Left kidney (tissue), 2 donors: ENCODE data around the gene MXRA8. TPM values are rescaled to one million over a fixed set of nuclear protein-coding genes. Genes with fewer than 3 reads are reported as not detected.
"Not testable (repeated sequence)": the region's sequence is repeated elsewhere in the genome, so short reads cannot be mapped to it uniquely, and the experiment has no call there.

Source experiments
- DNase-seq: peaks from one replicate; pipeline ENCODE4 v3.0.0-alpha.2; 2013
- polyA plus RNA-seq: library from polyadenylated mRNA; unstranded; fragments of 120-200 nt; gene quantifications from one replicate; pipeline ENCODE4 v1.2.1, GENCODE V29; 2013; ENCODE audit not compliant: insufficient read length

MXRA8 gene
- polyA plus RNA-seq, 1 donor = 147 TPM

GRCh38 chr1:1395166-1395565, 36.8 kb upstream of the MXRA8 start:
- DNase-seq = no peak

DNA sequence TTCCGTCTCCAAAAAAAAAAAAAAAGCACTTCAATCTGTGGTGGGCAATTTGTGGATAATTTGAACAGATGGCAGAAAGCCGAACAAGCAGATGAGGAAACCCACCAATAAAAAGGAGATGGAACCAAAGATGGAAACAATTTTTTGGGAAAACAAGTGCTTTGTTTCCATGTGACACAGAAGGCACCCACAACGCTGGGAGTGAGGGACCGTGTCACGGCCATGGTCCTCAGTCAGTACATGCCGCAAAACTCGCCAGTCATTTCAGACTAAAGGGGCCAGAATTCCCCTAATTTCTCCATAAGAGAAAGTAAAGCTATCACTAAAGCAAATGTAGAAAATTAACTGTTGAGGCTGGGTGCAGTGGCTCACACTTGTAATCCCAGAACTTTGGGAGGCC, 35.8 kb upstream of the MXRA8 start:
- no peak for DNase-seq

DNA sequence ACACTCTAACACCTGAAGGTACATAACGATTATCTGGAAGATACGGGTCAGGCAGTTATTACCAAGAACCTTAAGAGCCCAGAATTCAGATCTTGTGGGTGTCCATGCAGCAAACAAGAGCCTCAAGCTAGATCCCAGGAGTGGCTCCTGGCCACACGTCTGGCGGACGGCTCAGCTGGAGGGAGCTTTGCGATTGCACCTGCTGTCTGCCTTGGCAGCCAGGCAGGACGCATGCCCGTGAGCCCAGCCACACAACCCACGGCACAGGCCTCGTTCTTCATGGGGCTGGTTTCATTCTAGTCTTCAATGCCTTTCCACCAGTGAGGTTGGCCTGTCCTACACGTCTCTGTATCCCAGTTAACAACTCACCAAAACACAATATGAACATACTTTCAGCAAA, 35.1 kb upstream of the MXRA8 start:
- DNase-seq = no peak

- no peak for DNase-seq
Measured at GRCh38 chr1:1393014-1393413, 34.7 kb upstream of the MXRA8 start.

DNA sequence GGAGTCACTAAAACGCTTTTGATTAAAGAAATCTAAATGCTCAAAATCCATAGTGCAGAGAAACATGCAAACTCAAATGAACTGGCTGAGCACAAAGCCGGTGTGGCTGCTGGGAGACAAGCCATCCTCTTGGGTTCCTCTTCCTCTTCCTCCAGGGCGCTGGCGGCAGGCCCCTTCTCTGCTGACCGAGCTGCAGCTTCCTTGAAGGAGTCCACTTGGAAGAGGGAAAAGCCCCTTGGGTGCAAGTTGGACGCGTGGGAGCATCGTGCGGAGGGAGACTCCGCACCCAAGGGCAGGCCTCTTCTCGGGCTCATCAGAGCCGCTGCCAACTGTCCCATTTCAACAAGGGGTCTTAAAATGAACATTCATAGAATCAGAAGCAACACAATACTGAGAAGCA, 32.9 kb upstream of the MXRA8 start:
- no peak for DNase-seq

GRCh38 chr1:1390675-1391074, 32.3 kb upstream of the MXRA8 start:
- DNase-seq = no peak

- DNase-seq = no peak
Measured at GRCh38 chr1:1388078-1388472, 29.7 kb upstream of the MXRA8 start.

- no peak for DNase-seq
Measured at GRCh38 chr1:1387098-1388077, 29.0 kb upstream of the MXRA8 start.

DNA sequence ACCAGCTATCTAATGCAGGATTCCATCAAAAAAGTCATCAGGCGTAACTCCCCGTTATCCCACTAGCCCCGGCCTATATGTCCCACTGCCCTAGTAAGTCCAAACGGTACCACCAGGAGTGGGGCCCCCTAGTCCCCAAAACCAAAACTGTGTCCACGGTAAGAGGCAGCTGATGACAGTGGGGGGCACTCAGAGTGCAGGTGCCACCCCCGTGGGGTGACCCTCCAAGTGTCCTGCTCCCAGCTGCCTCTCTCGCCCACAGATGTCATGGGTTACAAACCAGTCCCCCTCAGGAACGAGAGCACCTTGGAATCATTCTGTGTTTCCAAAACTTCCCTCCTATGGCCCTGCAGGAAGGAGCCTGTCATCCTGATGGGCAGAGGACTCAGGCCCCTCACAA, 27.6 kb upstream of the MXRA8 start:
- DNase-seq = no peak

- DNase-seq = not testable (repeated sequence)
Measured at GRCh38 chr1:1385339-1385738, 27.0 kb upstream of the MXRA8 start.

DNA sequence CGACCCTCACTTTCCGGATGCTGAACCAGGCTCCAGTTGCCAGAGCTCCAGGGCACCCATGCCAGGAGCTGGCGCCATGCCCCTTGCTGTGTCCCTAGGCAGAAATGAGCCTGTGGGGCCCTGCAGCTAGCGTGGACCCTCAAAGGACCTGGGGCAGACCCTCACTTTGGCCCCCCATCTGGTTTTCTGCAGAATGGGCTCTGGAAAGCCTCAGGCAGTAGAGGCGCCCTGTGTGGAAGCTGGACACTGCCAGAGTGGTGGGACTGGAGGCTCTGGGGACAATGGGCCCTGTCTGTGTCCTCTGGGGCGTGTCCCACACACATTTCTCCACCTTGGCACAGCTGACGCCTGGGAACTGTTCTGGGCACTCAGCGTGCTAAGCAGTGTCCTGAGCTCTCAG, 22.9 kb upstream of the MXRA8 start:
- no peak for DNase-seq

- no peak for DNase-seq
Measured at GRCh38 chr1:1380860-1381259, 22.5 kb upstream of the MXRA8 start.

DNA sequence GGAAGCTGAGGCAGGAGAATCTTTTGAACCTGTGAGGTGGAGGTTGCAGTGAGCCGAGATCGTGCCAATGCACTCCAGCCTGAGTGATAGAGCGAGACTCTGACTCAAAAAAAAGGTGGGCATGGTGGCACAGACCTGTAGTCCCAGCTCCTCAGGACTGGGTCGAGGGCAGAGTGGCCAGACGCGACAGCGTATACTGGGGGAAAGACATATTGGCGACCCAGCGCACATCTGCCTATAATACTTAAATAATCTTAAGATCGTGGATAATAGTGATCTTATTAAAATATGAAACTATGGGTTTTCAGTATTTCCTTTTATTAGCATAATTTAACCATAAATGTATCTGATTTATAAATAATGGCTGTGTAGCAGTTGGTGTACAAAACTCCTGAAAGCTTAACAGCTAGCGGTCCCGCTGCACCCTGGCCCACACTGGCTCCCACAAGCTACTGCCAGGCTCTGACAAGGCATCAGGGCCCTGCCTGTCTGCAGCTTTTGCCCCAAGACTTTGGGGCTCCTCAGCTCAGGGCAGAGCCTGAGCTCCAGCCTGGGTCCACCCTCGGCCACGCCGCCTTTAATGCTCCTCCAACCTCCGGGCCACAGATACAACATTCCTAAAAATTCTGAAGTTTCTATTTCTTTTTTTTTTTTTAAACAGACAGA, 19.3 kb upstream of the MXRA8 start:
- no peak for DNase-seq

DNA sequence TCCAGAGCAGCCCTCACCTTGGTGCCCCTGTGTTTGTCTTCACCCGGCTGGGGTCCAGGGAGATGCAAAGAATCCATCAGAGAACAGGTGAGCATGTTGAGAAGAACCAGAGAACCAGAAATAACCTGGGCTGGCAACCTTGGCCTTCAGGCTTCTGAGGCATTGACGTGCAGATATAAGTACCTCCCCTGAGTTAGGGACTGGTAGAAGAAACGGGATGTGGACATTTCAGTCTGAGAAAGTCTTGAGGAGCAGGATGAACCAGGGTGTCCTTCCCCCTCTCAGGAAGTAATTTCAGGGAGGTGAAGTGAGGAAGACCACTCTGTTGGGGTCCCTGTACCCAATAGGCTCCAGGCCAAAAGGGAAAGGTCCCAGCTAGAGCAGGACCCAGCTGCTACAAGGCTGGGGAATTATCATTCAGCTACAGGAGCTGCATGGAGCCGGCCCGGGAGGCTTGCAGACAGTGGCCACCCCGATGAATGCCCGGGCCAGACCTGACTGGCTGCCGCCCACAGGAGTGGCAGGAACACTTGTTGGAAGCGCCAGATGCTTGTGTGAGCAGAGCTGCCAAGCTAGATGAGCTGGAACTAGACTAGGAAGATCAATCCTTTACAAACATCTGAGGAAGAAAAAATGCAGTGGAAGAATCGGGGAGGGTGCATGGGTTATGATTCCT, 18.3 kb upstream of the MXRA8 start:
- no peak for DNase-seq

DNA sequence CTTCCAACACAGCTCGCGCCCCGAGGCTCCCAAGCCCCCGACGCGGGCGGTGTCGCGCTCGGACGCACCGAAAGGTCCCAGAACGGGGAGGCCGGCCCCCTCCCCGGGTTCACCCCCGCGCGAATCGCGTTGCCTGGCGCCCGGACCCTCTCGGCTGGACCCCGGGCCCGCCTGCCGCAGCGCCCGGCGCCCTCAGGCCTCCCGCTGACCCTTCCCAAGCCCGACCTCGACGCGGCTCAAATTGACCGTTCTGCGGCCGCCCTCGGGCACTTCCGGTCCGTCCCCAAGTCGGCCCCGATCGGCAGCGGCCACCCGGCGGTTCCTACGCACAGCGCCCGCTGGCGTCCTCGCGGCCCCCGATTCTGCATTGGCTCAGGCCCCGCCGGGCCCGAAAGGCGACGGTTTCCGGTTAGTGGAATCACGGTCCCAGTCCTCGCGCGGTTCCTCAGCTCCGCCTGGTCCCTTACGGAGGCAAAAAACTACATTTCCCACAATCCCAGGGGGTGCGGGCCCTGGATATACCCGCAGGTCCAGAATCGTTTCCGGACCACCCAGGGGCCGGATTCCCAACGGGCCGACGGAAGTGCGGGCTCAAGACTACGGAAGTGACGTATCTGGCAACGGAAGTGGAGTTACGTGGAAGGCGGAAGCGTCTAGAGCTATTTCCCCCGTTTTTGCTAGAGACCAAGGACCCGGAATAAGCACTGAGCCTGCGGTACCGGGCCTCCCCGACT, 16.7 kb upstream of the MXRA8 start, which contains the start of gene AURKAIP1:
Gene AURKAIP1, minus strand, starts transcription at position 279 of the 734 bp plus-strand sequence. CDS start 451 bp downstream, outside the sequence.
- DNase-seq = peak; percentile 100

DNA sequence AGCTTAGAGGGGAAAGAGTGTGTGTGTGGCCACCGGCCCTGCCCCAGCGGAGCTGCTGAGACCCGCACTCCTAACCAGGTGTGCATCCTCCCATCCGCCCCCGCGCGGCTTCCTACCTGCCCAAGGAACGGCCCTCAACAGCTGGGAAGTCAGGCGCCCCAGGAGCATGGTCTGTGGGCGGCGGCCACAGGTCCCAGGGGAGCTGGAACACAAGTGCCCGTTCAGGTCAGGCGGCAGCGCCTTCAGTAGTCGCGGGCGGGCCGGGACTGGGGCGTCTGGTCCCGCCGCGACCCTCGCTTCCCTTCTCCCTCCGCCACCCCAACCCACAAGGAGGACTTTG, 16.2 kb upstream of the MXRA8 start:
- DNase-seq = no peak

DNA sequence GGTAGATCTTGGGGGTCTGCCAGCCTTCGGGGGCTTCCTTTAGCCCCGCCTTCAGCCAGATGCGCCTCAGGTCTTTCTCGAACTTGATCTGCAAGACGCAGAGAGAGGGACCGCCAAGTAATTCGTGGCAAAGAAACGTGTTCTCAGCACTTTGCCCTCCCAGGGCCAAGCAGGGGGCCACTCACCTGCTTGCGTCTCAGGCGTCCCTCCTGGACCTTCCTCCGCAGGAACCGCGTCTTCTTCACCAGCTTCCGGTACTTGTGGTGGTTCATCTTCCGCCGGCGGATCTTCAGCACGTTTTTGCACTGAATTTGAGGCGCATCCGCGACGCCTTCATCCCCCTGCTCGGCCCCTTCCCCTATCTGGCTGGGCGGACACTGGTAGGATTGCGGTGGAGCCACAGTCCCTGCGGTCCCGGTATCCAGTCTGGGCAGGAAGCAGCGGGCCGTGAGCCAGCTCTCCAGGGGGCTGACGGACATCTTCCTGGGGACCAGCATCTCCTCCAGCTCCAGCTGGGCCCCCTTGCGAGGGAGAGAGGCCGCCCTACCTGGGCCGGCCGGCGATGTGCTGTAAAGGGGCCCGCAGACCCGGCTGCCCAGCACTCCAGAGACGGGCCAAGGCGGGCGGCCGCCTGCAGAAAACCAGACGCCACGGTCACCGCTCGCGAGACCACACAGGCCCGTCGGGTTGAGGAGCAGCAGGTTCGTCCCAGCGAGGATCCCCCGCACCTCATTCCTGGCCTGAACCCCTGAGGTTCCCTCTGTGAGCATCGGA, 15.6 kb upstream of the MXRA8 start:
- no peak for DNase-seq

DNA sequence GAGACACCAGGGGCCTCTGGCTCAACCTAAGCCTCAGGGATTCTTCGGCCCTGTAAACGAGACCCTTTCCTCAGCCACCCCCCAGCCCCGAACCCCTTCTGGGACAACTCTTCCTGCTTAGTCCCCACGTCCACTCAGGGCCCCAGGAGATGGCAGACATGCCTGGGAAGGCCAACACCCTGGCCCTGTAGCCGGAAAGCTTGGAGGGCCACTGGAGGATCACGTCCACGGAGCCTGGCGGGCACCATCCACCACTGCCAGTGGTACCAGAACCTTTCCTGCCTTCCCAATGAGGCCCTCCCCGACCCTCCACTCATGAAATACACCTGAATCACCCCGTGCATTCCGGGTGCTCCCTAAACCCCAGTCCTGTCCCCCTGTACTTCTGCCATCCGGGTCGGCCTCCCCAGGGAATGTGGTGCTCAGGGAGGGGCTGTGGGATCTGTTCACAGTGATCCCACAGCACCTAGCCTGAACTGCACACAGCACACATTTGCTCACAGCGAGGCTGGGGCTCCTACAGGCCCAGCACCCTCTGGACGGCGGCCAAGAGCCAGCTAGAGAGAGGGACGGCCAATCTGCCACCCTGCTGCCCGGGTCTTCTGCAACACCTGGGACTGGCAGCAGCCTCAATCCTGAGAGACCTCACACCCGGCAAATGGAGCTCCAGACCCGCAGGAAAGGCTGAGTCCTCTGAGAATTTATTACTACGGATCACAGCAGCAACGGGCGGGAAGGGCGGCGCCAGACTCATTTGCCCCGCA, 14.9 kb upstream of the MXRA8 start:
- DNase-seq = no peak

GRCh38 chr1:1371746-1372711, 13.7 kb upstream of the MXRA8 start:
- DNase-seq = no peak
